ENCODE data around the gene ATXN2. TPM values are rescaled to one million over a fixed set of nuclear protein-coding genes. Genes with fewer than 3 reads are reported as not detected.
A peak's percentile ranks its signal among the peaks of the same experiment; 100 is the strongest.

The ATXN2 gene
- total RNA-seq, 1 experiment from 2014 or later: 72.9 TPM

- no peak overlapping the region for H4K91ac ChIP-seq (ENCODE audit: insufficient read length, low read depth, low read length)
- H3K9ac ChIP-seq (ENCODE audit: extremely low read depth, insufficient read length, low read length): no peak overlapping the region
- no peak overlapping the region for H3K27ac ChIP-seq (ENCODE audit: insufficient read length, low read depth, low read length)
- H3K27me3 ChIP-seq (ENCODE audit: insufficient read depth, low read length): no peaks in the 10 kb centered on the region
- H2BK20ac ChIP-seq (ENCODE audit: low read depth, low read length, poor library complexity, severe bottlenecking): no peak overlapping the region
- no peak overlapping the region for H3T11ph ChIP-seq (ENCODE audit: low read length)
- no peak overlapping the region for H2BK15ac ChIP-seq (ENCODE audit: low read depth, low read length)
- H4K5ac ChIP-seq (ENCODE audit: insufficient read length, low read depth, low read length): no peak overlapping the region
- H3K27me3 Mint-ChIP-seq (ENCODE audit: low read depth): no peaks in the 10 kb centered on the region; the same call in 1 of the 2 replicates
- H3K27ac Mint-ChIP-seq: peak overlapping the region; percentile 91 to 96 (median 91)
- no peaks in the 10 kb centered on the region for H3K9me3 Mint-ChIP-seq
- no peaks in the 10 kb centered on the region for H3K23me2 ChIP-seq (ENCODE audit: insufficient read length, low read depth, low read length, poor library complexity, severe bottlenecking)
- no peak overlapping the region; the same call in 1 of the 2 replicates for H3K14ac ChIP-seq (ENCODE audit: insufficient read depth, low read length)
- H2AK5ac ChIP-seq (ENCODE audit: insufficient read length, low read length): no peak overlapping the region
- no peak overlapping the region for H2AFZ ChIP-seq (ENCODE audit: low read length)
- H3K18ac ChIP-seq (ENCODE audit: insufficient read length, low read depth, low read length): no peak overlapping the region
- no peak for DNase-seq
- H3K79me2 ChIP-seq (ENCODE audit: insufficient read depth, low read length): peaks cover 14% of the 10 kb centered on the region; the same call in 1 of the 2 replicates
- peaks cover 13% of the 10 kb centered on the region; the same call in 1 of the 2 replicates for H3K4me1 ChIP-seq (ENCODE audit: insufficient read depth, low read length)
- peaks cover 0 to 13% (median 11%) of the 10 kb centered on the region in 3 experiments; a peak in 6 of 7 replicates for H3K36me3 Mint-ChIP-seq (ENCODE audit: insufficient read depth in 1 of 3, low read depth in 3 of 3)
- no peaks in the 10 kb centered on the region for H3K9me3 ChIP-seq (ENCODE audit: control insufficient read depth, low read depth, low read length)
- no peak overlapping the region for H2BK12ac ChIP-seq (ENCODE audit: insufficient read length, low read depth, low read length)
- H3K4me3 Mint-ChIP-seq: no peak overlapping the region
- no peaks in the 10 kb centered on the region for H3K79me1 ChIP-seq (ENCODE audit: insufficient read depth, low read depth, low read length, poor library complexity, severe bottlenecking)
- no peak for TF ChIP-seq CTCF (conservative IDR thresholded peaks at IDR 0.05)
- no peak overlapping the region for H3K4ac ChIP-seq (ENCODE audit: low read depth, low read length)
- no peak overlapping the region for H3K23ac ChIP-seq (ENCODE audit: insufficient read length, low read depth, low read length)
- H3K4me2 ChIP-seq (ENCODE audit: insufficient read depth, insufficient read length, low read length): no peak overlapping the region
- H3K4me1 Mint-ChIP-seq: peaks cover 48 to 52% of the 10 kb centered on the region in 2 experiments
- H4K8ac ChIP-seq (replicated peaks; ENCODE audit: insufficient read length, low read depth, low read length): no peak overlapping the region
- no peak overlapping the region for H2BK5ac ChIP-seq (ENCODE audit: insufficient read length, low read length)
- no peak overlapping the region for H3K56ac ChIP-seq (ENCODE audit: insufficient read length, low read depth, low read length)
- H4K20me1 ChIP-seq (ENCODE audit: control insufficient read depth, insufficient read depth, insufficient read length): no peaks in the 10 kb centered on the region
- H2BK120ac ChIP-seq (ENCODE audit: low read depth, low read length, poor library complexity, severe bottlenecking): no peak overlapping the region
- no CpG with 5 or more reads among the region's 9 CpGs for WGBS (ENCODE audit: extremely low coverage, insufficient read length, low lambda C conversion rate)
Observed at GRCh38 chr12:111438481-111438880, 160.6 kb downstream of the ATXN2 start.

Measured in H9 (cell line).